Measurements from ENCODE around the gene CNTNAP2.

The CNTNAP2 gene

GRCh38 chr7:146291900-146292299 lies 175.3 kb downstream of the CNTNAP2 start:
- no peak for ATAC-seq
- DNase-seq: no peak

GRCh38 chr7:146296028-146296427 lies 179.4 kb downstream of the CNTNAP2 start:
- DNase-seq (no peak), ATAC-seq (no peak)

- no peak for ATAC-seq
- DNase-seq: no peak
These were observed 198.4 kb downstream of the CNTNAP2 start for GRCh38 chr7:146314962-146315361.

GRCh38 chr7:146319629-146320028 lies 203.0 kb downstream of the CNTNAP2 start:
- ATAC-seq: no peak
- no peak for DNase-seq

GRCh38 chr7:146321301-146321700 lies 204.7 kb downstream of the CNTNAP2 start:
- ATAC-seq (no peak), DNase-seq (no peak)

GRCh38 chr7:146331369-146331768 lies 214.8 kb downstream of the CNTNAP2 start:
- DNase-seq (no peak), ATAC-seq (no peak)

- ATAC-seq: no peak
- DNase-seq: no peak
These were observed 228.7 kb downstream of the CNTNAP2 start for GRCh38 chr7:146345251-146345650.

GRCh38 chr7:146346096-146346495 lies 229.5 kb downstream of the CNTNAP2 start:
- no peak for DNase-seq
- ATAC-seq: no peak

GRCh38 chr7:146355216-146355615 lies 238.6 kb downstream of the CNTNAP2 start:
- ATAC-seq (no peak), DNase-seq (no peak)

GRCh38 chr7:146359176-146359575 lies 242.6 kb downstream of the CNTNAP2 start:
- ATAC-seq: no peak
- DNase-seq: no peak

GRCh38 chr7:146366938-146367337 lies 250.3 kb downstream of the CNTNAP2 start:
- no peak for DNase-seq
- ATAC-seq: no peak

GRCh38 chr7:146370171-146370570 lies 253.6 kb downstream of the CNTNAP2 start:
- ATAC-seq: no peak
- DNase-seq: no peak

GRCh38 chr7:146375170-146375569 lies 258.6 kb downstream of the CNTNAP2 start:
- ATAC-seq (no peak), DNase-seq (no peak)

- ATAC-seq (no peak), DNase-seq (no peak)
These were observed 261.6 kb downstream of the CNTNAP2 start for GRCh38 chr7:146378196-146378595.

GRCh38 chr7:146387140-146387539 lies 270.5 kb downstream of the CNTNAP2 start:
- no peak for DNase-seq

GRCh38 chr7:146388928-146389327 lies 272.3 kb downstream of the CNTNAP2 start:
- DNase-seq (no peak), ATAC-seq (no peak)

More at GRCh38 chr7:146387140-146387539, 270.5 kb downstream of the CNTNAP2 start:
- no peak for ATAC-seq

- DNase-seq (no peak), ATAC-seq (no peak)
These were observed 276.7 kb downstream of the CNTNAP2 start for GRCh38 chr7:146393346-146393745.

- no peak for ATAC-seq
- no peak for DNase-seq
These were observed 280.5 kb downstream of the CNTNAP2 start for GRCh38 chr7:146397141-146397540.

- DNase-seq: no peak
- ATAC-seq: no peak
These were observed 285.3 kb downstream of the CNTNAP2 start for GRCh38 chr7:146401939-146402338.

- ATAC-seq (no peak), DNase-seq (no peak)
These were observed 289.1 kb downstream of the CNTNAP2 start for GRCh38 chr7:146405737-146406136.

GRCh38 chr7:146411975-146412374 lies 295.4 kb downstream of the CNTNAP2 start:
- DNase-seq (no peak), ATAC-seq (no peak)

GRCh38 chr7:146412781-146413180 lies 296.2 kb downstream of the CNTNAP2 start:
- DNase-seq (no peak), ATAC-seq (no peak)

GRCh38 chr7:146414373-146414772 lies 297.8 kb downstream of the CNTNAP2 start:
- ATAC-seq (no peak), DNase-seq (no peak)

GRCh38 chr7:146414937-146415336 lies 298.3 kb downstream of the CNTNAP2 start:
- DNase-seq (no peak), ATAC-seq (no peak)

- ATAC-seq (no peak), DNase-seq (no peak)
These were observed 300.6 kb downstream of the CNTNAP2 start for GRCh38 chr7:146417176-146417575.
